Epithelial cell of esophagus (primary cell): ENCODE measurements around the gene AMFR.

Experiments used
- DNase-seq: peaks from one replicate; pipeline ENCODE4 v3.0.0; 2010; ENCODE audit warnings: low read depth
- H3K4me3 ChIP-seq: 2 replicates; pipeline ENCODE4 v1.5.1; 2011; ENCODE audit warnings: mild to moderate bottlenecking, low read length, control low read depth
- TF ChIP-seq, protein P1 (sequence below): IDR thresholded peaks from 2 replicates; pipeline ENCODE4 v1.5.1; 2011; ENCODE audit warnings: low read depth, mild to moderate bottlenecking, low read length, control low read depth, inconsistent platforms; ENCODE audit not compliant: insufficient read depth; ENCODE audit errors: missing control alignments

AMFR gene

DNA sequence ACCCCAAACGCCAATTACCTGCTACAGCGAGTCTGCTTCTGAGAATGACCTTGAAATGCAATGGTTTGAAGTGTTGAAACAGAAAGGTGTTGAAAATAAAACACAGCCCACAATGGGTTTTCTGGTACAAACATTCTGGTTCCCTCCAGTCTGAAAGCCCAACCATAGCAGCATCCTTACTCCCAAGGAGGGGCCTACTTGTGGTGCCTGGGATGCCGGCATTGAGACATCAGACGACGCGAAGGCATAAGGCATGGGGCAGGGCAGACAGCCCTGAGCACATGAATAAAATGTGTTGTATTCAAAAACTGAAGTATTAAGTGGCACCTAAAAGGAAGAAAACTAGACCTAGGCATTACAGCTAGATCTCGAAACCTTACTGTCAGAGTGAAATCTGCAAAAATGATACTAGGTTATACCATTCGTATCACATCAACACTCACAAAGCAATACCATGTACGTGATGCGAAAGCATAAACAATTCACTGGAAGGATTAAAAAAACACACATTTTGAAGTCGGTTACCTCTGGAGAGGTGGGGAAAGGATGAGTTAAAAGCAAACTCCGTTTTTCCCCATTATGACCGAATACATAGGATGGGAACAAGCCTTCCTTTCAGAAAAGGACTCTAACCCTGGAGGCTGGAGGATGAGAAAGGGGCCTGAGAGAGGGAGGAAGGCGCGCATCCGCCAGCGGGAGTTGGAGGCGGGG lies 25.1 kb upstream of the AMFR start:
- H3K4me3 ChIP-seq, result peak overlapping the region; percentile 88
- peak; percentile 18 for DNase-seq
- TF ChIP-seq, protein P1, sequence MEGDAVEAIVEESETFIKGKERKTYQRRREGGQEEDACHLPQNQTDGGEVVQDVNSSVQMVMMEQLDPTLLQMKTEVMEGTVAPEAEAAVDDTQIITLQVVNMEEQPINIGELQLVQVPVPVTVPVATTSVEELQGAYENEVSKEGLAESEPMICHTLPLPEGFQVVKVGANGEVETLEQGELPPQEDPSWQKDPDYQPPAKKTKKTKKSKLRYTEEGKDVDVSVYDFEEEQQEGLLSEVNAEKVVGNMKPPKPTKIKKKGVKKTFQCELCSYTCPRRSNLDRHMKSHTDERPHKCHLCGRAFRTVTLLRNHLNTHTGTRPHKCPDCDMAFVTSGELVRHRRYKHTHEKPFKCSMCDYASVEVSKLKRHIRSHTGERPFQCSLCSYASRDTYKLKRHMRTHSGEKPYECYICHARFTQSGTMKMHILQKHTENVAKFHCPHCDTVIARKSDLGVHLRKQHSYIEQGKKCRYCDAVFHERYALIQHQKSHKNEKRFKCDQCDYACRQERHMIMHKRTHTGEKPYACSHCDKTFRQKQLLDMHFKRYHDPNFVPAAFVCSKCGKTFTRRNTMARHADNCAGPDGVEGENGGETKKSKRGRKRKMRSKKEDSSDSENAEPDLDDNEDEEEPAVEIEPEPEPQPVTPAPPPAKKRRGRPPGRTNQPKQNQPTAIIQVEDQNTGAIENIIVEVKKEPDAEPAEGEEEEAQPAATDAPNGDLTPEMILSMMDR, result no peak

DNA sequence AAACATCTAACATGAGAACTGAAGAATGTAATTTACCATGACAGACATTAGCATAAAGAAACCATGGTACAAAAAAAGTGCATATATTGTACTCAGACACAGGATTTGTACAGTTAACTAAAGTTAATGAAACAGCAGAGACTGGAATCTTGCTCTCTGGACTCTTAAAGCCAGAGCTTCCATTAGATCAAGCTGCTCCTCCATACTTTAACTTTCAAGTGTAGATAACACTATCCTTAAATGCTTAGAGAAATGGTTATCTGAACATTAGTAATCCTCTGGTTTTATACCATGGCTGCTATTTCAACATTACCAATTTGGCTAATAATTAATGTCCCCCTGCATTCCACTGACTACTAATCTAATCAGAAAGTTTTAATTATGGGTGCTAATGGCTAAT lies 22.7 kb upstream of the AMFR start:
- no peak for DNase-seq
- no peak overlapping the region for H3K4me3 ChIP-seq
- TF ChIP-seq, protein P1, result no peak

DNA sequence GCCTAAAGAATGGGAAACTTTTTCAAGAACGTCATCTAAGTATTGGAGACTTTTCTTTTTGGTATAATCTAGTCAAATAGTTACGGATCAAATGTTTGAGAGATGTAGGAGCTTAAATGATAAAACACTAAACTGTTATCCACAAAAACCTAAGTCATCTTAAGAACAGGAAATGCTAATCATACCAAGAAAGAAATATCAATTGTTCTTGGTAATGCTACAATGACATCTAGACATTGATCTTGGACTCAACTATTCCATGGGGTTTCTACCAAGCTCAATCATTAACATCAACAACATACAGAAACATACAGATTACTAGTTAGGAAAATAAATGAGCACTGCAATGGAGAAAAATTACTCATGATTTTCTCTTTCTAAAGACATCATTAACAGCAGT lies 21.9 kb upstream of the AMFR start:
- no peak for DNase-seq
- TF ChIP-seq, protein P1, result no peak
- H3K4me3 ChIP-seq, result no peak overlapping the region

DNA sequence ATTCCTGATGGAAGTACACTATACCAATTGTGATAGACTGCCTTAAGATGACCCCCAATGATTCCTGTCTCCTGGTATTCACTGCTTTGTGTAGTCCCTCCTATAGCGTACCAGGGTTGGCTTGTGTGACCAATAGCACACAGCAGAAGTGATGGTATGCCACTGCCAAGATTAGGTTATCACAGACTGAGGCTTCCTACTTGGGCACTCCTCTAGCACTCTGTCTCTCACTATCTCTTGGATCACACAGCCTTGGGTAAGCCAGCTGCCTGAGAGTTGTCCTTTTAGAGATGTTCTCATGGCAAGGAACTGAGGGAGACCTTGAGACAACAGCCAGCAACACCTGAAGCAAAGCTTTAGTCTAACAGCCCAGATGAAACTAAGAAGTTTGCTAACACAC lies 12.7 kb upstream of the AMFR start:
- no peak overlapping the region for H3K4me3 ChIP-seq
- TF ChIP-seq, protein P1, result no peak
- no peak for DNase-seq

DNA sequence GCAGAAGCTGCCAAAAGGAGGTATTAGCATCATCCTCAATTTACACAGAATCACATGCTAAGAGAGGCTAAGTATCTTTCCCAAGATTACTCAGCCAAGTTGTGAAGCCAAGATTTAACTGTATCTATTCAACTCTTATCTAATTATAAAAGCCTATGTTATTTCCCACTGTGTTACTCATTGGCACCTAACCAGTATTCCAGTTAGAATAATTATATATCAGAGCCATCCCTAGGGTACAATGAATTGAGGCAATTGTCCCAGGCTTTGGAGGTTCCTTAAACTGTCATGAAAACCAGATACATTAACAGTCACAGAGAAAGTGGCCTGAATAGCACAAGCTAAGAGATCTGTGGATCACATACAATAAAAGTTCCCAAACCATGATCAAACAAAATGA lies 10.9 kb upstream of the AMFR start:
- H3K4me3 ChIP-seq, result no peak overlapping the region
- DNase-seq, result no peak
- TF ChIP-seq, protein P1, result no peak

DNA sequence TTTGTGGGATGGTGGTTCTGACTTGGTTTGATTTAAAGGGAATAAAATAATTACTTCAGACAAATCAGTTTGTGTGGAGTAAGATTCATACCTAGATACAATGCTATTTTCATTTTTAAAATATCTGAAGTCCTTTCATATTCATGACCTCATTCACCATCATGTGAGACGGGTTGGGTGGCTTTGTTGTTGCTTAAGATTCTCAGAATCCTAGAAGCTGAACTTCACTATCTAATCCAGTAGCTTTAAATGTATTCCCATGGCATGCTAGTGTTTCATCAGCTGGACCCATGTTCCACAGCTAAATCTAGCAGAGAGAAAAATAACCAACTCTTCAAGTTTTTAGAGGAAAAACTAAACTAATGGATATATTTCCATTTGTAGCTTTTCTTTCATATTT lies 2.7 kb upstream of the AMFR start:
- no peak overlapping the region for H3K4me3 ChIP-seq
- TF ChIP-seq, protein P1, result no peak
- DNase-seq, result peak; percentile 57

DNA sequence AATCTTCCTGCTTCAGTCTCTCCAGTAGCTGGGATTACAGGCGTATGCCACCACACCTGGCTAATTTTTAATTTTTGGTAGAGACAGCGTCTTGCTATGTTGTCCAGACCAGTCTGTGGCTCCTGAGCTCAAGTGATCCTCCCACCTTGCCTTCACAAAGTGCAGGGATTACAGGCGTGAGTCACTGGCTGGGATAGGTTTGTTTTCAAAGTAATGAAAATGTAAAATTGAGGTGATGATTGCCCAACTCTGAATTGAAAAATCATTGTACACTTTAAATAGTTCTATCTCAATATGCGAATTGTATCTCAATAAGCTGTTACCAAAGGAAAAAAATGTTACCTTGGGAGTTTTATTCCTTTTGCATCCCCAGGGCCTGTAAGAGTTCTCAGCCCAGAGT lies 1.2 kb upstream of the AMFR start:
- H3K4me3 ChIP-seq, result no peak overlapping the region
- DNase-seq, result peak; percentile 83
- TF ChIP-seq, protein P1, result no peak
